GM18858 (cell line): Measurements from ENCODE around the gene SURF2.

Source experiments
- ATAC-seq: cut with Tn5 transposase; IDR thresholded peaks from one replicate; pipeline ENCODE4 v1.9.1; 2021; ENCODE audit not compliant: unreplicated experiment

The SURF2 gene

GRCh38 chr9:133397370-133397769 lies 41.0 kb downstream of the SURF2 start:
- ATAC-seq = no peak

- ATAC-seq = no peak
Observed at GRCh38 chr9:133397895-133398294, 41.5 kb downstream of the SURF2 start.

- ATAC-seq = no peak
Observed at GRCh38 chr9:133400292-133400691, 43.9 kb downstream of the SURF2 start.

- ATAC-seq = no peak
Observed at GRCh38 chr9:133401588-133401987, 45.2 kb downstream of the SURF2 start.

GRCh38 chr9:133402689-133403088 lies 46.3 kb downstream of the SURF2 start:
- ATAC-seq = no peak

- no peak for ATAC-seq
Observed at GRCh38 chr9:133403766-133404453, 47.6 kb downstream of the SURF2 start.

GRCh38 chr9:133404454-133405002 lies 48.2 kb downstream of the SURF2 start:
- ATAC-seq = no peak

- no peak for ATAC-seq
Observed at GRCh38 chr9:133405508-133406438, 49.4 kb downstream of the SURF2 start.

GRCh38 chr9:133406480-133407307 lies 50.3 kb downstream of the SURF2 start:
- ATAC-seq = no peak

- ATAC-seq = no peak
Observed at GRCh38 chr9:133408042-133408441, 51.7 kb downstream of the SURF2 start.
